H1 (cell line): ENCODE results near the gene MAGEB3. TPM values are rescaled to one million over a fixed set of nuclear protein-coding genes. Genes with fewer than 3 reads are reported as not detected.

Source experiments
- CTCF ChIA-PET: fragments of 300-600 bp; sonication (Branson Sonifier 250); formaldehyde crosslinking; loops from one replicate; lab custom pipeline; 2021; ENCODE audit not compliant: partially characterized antibody; lab: Charles Lee
- POLR2A ChIA-PET: fragments of 300-600 bp; sonication (Branson Sonifier 250); formaldehyde crosslinking; loops from one replicate; lab custom pipeline; 2021; ENCODE audit warnings: inconsistent platforms; ENCODE audit not compliant: partially characterized antibody; lab: Charles Lee
- DNase-seq, 2 experiments: peaks; one replicate each; pipeline versions ENCODE4 v3.0.0 to v3.0.0-alpha.2; 2010 to 2022; ENCODE audit warnings: low spot score in 2 of 2, low read depth in 1 of 2, mixed read lengths in 1 of 2
- FAIRE-seq: peaks from 2 replicates; lab custom pipeline; 2011; peaks lifted over from hg19 to GRCh38; lab: Jason Lieb, UNC
- H2AFZ ChIP-seq: 2 replicates; pipeline ENCODE4 v1.8.1; 2012; ENCODE audit warnings: low read length, inconsistent platforms
- H2AK5ac ChIP-seq: 2 replicates; pipeline ENCODE4 v1.6.1; 2013; ENCODE audit warnings: low read depth, low read length
- H2BK120ac ChIP-seq: replicated peaks from 2 replicates; pipeline ENCODE3; 2013; ENCODE audit warnings: low read depth, low read length, inconsistent platforms
- H2BK12ac ChIP-seq: 2 replicates; pipeline ENCODE4 v1.6.1; 2013; ENCODE audit warnings: low read depth, low read length
- H2BK15ac ChIP-seq: 2 replicates; pipeline ENCODE4 v1.6.1; 2013; ENCODE audit warnings: low read length
- H2BK20ac ChIP-seq: 2 replicates; pipeline ENCODE4 v1.6.1; 2013; ENCODE audit warnings: low read length
- H2BK5ac ChIP-seq: 2 replicates; pipeline ENCODE4 v1.6.1; 2013; ENCODE audit warnings: low read depth, low read length
- H3K14ac ChIP-seq: 2 replicates; pipeline ENCODE4 v1.6.1; 2013; ENCODE audit warnings: inconsistent platforms; ENCODE audit not compliant: insufficient read length
- H3K18ac ChIP-seq: 2 replicates; pipeline ENCODE4 v1.6.1; 2013; ENCODE audit warnings: low read length; ENCODE audit errors: extremely low read depth
- H3K23ac ChIP-seq: 2 replicates; pipeline ENCODE4 v1.6.1; 2013; ENCODE audit warnings: inconsistent platforms; ENCODE audit not compliant: insufficient read length
- H3K23me2 ChIP-seq: 2 replicates; pipeline ENCODE4 v1.6.1; 2013; ENCODE audit warnings: low read depth, low read length
- H3K27ac ChIP-seq: 2 replicates; pipeline ENCODE4 v1.6.1; 2011; ENCODE audit warnings: low read depth, low read length, inconsistent platforms
- H3K27me3 ChIP-seq, 4 experiments: replicated peaks in 1 of 4; 1 replicate in 1 of 4; 2 replicates in 3 of 4; pipeline versions ENCODE4 v1.6.1 to v1.8.1; 2011 to 2013; ENCODE audit warnings: low read length in 3 of 4, mild to moderate bottlenecking in 3 of 4, inconsistent platforms in 2 of 4, mixed read lengths in 2 of 4, moderate library complexity in 1 of 4; ENCODE audit not compliant: control insufficient read depth in 3 of 4, insufficient read depth in 3 of 4; ENCODE audit errors: extremely low read depth in 1 of 4
- H3K36me3 ChIP-seq, 4 experiments: 2 replicates each; pipeline versions ENCODE4 v1.6.1 to v1.8.1; 2011 to 2013; ENCODE audit warnings: mild to moderate bottlenecking in 4 of 4, low read length in 3 of 4, moderate library complexity in 2 of 4, control low read depth in 1 of 4, inconsistent platforms in 1 of 4; ENCODE audit not compliant: insufficient read depth in 4 of 4, control insufficient read depth in 2 of 4
- H3K4ac ChIP-seq: replicated peaks from 2 replicates; pipeline ENCODE3; 2013; ENCODE audit warnings: low read length, low read depth, mixed read lengths, inconsistent platforms; ENCODE audit not compliant: insufficient read length
- H3K4me1 ChIP-seq, 4 experiments: replicated peaks in 1 of 4; 1 replicate in 1 of 4; 2 replicates in 3 of 4; pipeline versions ENCODE4 v1.6.1 to v1.8.1; 2011 to 2013; ENCODE audit warnings: low read length in 3 of 4, inconsistent platforms in 2 of 4, mixed read lengths in 1 of 4; ENCODE audit not compliant: insufficient read depth in 4 of 4, control insufficient read depth in 3 of 4
- H3K4me2 ChIP-seq, 2 experiments: 2 replicates each; pipeline versions ENCODE4 v1.6.1 to v1.8.1; 2011 to 2013; ENCODE audit warnings: low read depth in 2 of 2, low read length in 2 of 2, control low read depth in 1 of 2, inconsistent platforms in 1 of 2, mild to moderate bottlenecking in 1 of 2; ENCODE audit not compliant: insufficient read depth in 1 of 2
- H3K4me3 ChIP-seq, 4 experiments: fragments of 200-600, 300-600 bp in 1 of 4; sonication (generic), shearing (Covaris generic), sonication (Bioruptor Twin) in 1 of 4; 2 replicates each; pipeline versions ENCODE4 v1.5.1 to v1.8.1; 2011 to 2016; ENCODE audit warnings: low read length in 4 of 4, low read depth in 3 of 4, control low read depth in 2 of 4, inconsistent platforms in 2 of 4, mild to moderate bottlenecking in 2 of 4, mixed read lengths in 1 of 4, moderate library complexity in 1 of 4; ENCODE audit not compliant: insufficient read depth in 2 of 4; ENCODE audit errors: extremely low read depth in 1 of 4
- H3K56ac ChIP-seq: replicated peaks from 2 replicates; pipeline ENCODE3; 2013; ENCODE audit warnings: low read depth, mild to moderate bottlenecking, mixed read lengths, low read length, inconsistent platforms; ENCODE audit not compliant: insufficient read length
- H3K79me1 ChIP-seq: 2 replicates; pipeline ENCODE4 v1.6.1; 2013; ENCODE audit warnings: low read depth, low read length, control low read depth
- H3K79me2 ChIP-seq, 2 experiments: 2 replicates each; pipeline versions ENCODE4 v1.6.1 to v1.8.1; 2012 to 2013; ENCODE audit warnings: low read length in 2 of 2, mild to moderate bottlenecking in 2 of 2, inconsistent platforms in 1 of 2; ENCODE audit not compliant: insufficient read depth in 2 of 2, control insufficient read depth in 1 of 2
- H3K9ac ChIP-seq, 4 experiments: replicated peaks in 1 of 4; 1 replicate in 1 of 4; 2 replicates in 3 of 4; pipeline versions ENCODE4 v1.6.1 to v1.8.1; 2011 to 2013; ENCODE audit warnings: low read depth in 3 of 4, low read length in 3 of 4, control low read depth in 2 of 4, mild to moderate bottlenecking in 2 of 4, moderate library complexity in 2 of 4, inconsistent platforms in 1 of 4; ENCODE audit errors: extremely low read depth in 1 of 4
- H3K9me3 ChIP-seq, 2 experiments: 2 replicates each; pipeline versions ENCODE4 v1.6.1 to v1.8.1; 2012 to 2013; ENCODE audit warnings: mild to moderate bottlenecking in 2 of 2, moderate library complexity in 2 of 2, control low read depth in 1 of 2, inconsistent platforms in 1 of 2, low read depth in 1 of 2, low read length in 1 of 2, mixed read lengths in 1 of 2; ENCODE audit not compliant: insufficient read depth in 2 of 2
- H4K20me1 ChIP-seq, 2 experiments: replicated peaks in 1 of 2; 2 replicates each; pipeline versions ENCODE3 to v1.8.1; 2011 to 2013; ENCODE audit warnings: inconsistent platforms in 2 of 2, low read length in 2 of 2, mild to moderate bottlenecking in 1 of 2; ENCODE audit not compliant: insufficient read depth in 2 of 2, control insufficient read depth in 1 of 2
- H4K5ac ChIP-seq: 2 replicates; pipeline ENCODE4 v1.6.1; 2013; ENCODE audit warnings: low read length, low read depth, mixed read lengths, inconsistent platforms; ENCODE audit not compliant: insufficient read length
- H4K8ac ChIP-seq: 2 replicates; pipeline ENCODE4 v1.8.0; 2013; ENCODE audit warnings: mild to moderate bottlenecking, moderate library complexity, low read length, inconsistent platforms; ENCODE audit not compliant: insufficient read depth; ENCODE audit errors: extremely low read depth
- H4K91ac ChIP-seq: replicated peaks from 2 replicates; pipeline ENCODE3; 2013; ENCODE audit warnings: low read length, mixed read lengths, inconsistent platforms; ENCODE audit not compliant: insufficient read length
- CTCF ChIP-seq, 3 experiments: IDR thresholded peaks; 1 replicate in 2 of 3; 2 replicates in 1 of 3; pipeline versions ENCODE4 v1.5.1 to v1.6.1; 2011; ENCODE audit warnings: low read length in 3 of 3, mild to moderate bottlenecking in 3 of 3, inconsistent platforms in 2 of 3, low read depth in 1 of 3, moderate library complexity in 1 of 3; ENCODE audit not compliant: insufficient read depth in 1 of 3; ENCODE audit errors: control extremely low read depth in 1 of 3
- EP300 ChIP-seq, 2 experiments: IDR thresholded peaks; 1 replicate in 1 of 2; 2 replicates in 1 of 2; pipeline ENCODE4 v1.6.1; 2011 to 2012; ENCODE audit warnings: low read depth in 2 of 2, low read length in 2 of 2, mild to moderate bottlenecking in 2 of 2, borderline replicate concordance in 1 of 2, inconsistent platforms in 1 of 2, moderate library complexity in 1 of 2
- HDAC6 ChIP-seq: IDR thresholded peaks from one replicate; pipeline ENCODE4 v1.7.1; 2012; ENCODE audit warnings: low read depth, mild to moderate bottlenecking, inconsistent platforms, low read length, moderate library complexity
- KDM5A ChIP-seq: fragments of 200-600 bp; IDR thresholded peaks from 2 replicates; pipeline ENCODE4 v1.7.1; 2012; ENCODE audit warnings: mild to moderate bottlenecking, low read length, inconsistent platforms, mixed read lengths
- NANOG ChIP-seq: IDR thresholded peaks from 2 replicates; pipeline ENCODE4 v1.6.1; 2011; ENCODE audit warnings: low read length, low read depth, mild to moderate bottlenecking, inconsistent platforms; ENCODE audit not compliant: insufficient read depth, poor library complexity, severe bottlenecking
- PHF8 ChIP-seq: fragments of 200-600 bp; sonication (generic); conservative IDR thresholded peaks from 2 replicates; pipeline ENCODE4 v1.7.1; 2012; ENCODE audit warnings: low read depth, mild to moderate bottlenecking, inconsistent platforms, low read length, moderate library complexity
- RAD21 ChIP-seq, 2 experiments: IDR thresholded peaks in 1 of 2; conservative IDR thresholded peaks in 1 of 2; 2 replicates each; pipeline ENCODE4 v1.6.1; 2011; ENCODE audit warnings: low read depth in 2 of 2, low read length in 2 of 2, improper control_type of control experiment in 1 of 2, inconsistent platforms in 1 of 2, mild to moderate bottlenecking in 1 of 2, moderate library complexity in 1 of 2
- SIN3A ChIP-seq, 2 experiments: IDR thresholded peaks in 1 of 2; conservative IDR thresholded peaks in 1 of 2; 2 replicates each; pipeline ENCODE4 v1.6.1; 2011 to 2012; ENCODE audit warnings: low read length in 2 of 2, improper control_type of control experiment in 1 of 2, low read depth in 1 of 2, mild to moderate bottlenecking in 1 of 2
- SIX5 ChIP-seq: IDR thresholded peaks from 2 replicates; pipeline ENCODE4 v1.6.1; 2011; ENCODE audit warnings: mild to moderate bottlenecking, low read depth, low read length
- SP4 ChIP-seq: IDR thresholded peaks from 2 replicates; pipeline ENCODE4 v1.6.1; 2012; ENCODE audit warnings: low read length, inconsistent platforms
- WGBS, 2 experiments: shearing (Covaris generic) in 1 of 2; methylation state at CpG; one replicate each; pipeline versions ENCODE4 v1.1.6 to v1.1.7; 2013 to 2015; ENCODE audit warnings: low lambda C conversion rate in 2 of 2, mixed read lengths in 2 of 2, inconsistent platforms in 1 of 2, low coverage in 1 of 2, missing lambda C conversion rate in 1 of 2; ENCODE audit not compliant: insufficient replicate concordance in 2 of 2, insufficient coverage in 1 of 2, insufficient read length in 1 of 2; ENCODE audit errors: extremely low coverage in 1 of 2, missing lambda C conversion rate in 1 of 2; 5-methylcytosine and 5-hydroxymethylcytosine counted together
- polyA plus RNA-seq, 7 experiments: library from polyadenylated mRNA; depleted of rRNA in 3 of 7; stranded (reverse) in 5 of 7; unstranded in 2 of 7; fragments of >200 nt in 5 of 7; fragments of 200-250 nt in 2 of 7; gene quantifications; 1 replicate in 5 of 7; 2 replicates in 1 of 7; 4 replicates in 1 of 7; pipeline versions ENCODE4 v1.2.1 to v1.2.3, GENCODE V29; 2011 to 2013; ENCODE audit warnings: missing spikeins in 2 of 7, mixed read lengths in 2 of 7
- total RNA-seq: library from RNA; stranded (reverse); fragmentation: NEBNext Ultra II Directional; extraction: Animal tissue kit (Norgen Biotek cat#: 25700); gene quantifications from 2 replicates; pipeline ENCODE4 v1.2.1, GENCODE V29; 2021

MAGEB3 gene
- total and polyA plus RNA-seq, 2 of the 8 experiments (the other 6 are each of a cell fraction or from before 2014, with no cell fraction given): not detected

- WGBS, 2 experiments: 38% methylated on average over 1 of the region's 1 CpG; no CpG with 5 or more reads in 1 of the 2 experiments
- no peak overlapping the region for H2BK120ac ChIP-seq
- no peak overlapping the region for H3K56ac ChIP-seq
- no peak overlapping the region for H2BK20ac ChIP-seq
- no peaks in the 10 kb centered on the region for H3K27me3 ChIP-seq
- no peak for DNase-seq
- no peak overlapping the region for H2BK5ac ChIP-seq
- no peak overlapping the region for H2BK12ac ChIP-seq
- no peak overlapping the region for H3K4me2 ChIP-seq
- no peak overlapping the region for H3K27ac ChIP-seq
- no peaks in the 10 kb centered on the region for H3K4me1 ChIP-seq
- H3K23me2 ChIP-seq: no peaks in the 10 kb centered on the region
- peak; percentile 32 for FAIRE-seq
- H3K23ac ChIP-seq: no peak overlapping the region
- H3K4ac ChIP-seq: no peak overlapping the region
- no peak overlapping the region for H3K9ac ChIP-seq
- no peak overlapping the region for H4K8ac ChIP-seq
- H2AK5ac ChIP-seq: no peak overlapping the region
- no peaks in the 10 kb centered on the region for H3K36me3 ChIP-seq
- POLR2A ChIA-PET: no interaction called here
- no peaks in the 10 kb centered on the region for H3K79me2 ChIP-seq
- CTCF ChIA-PET: interaction anchor here (0.6 to 1.0 kb wide), 4 partner anchors 13 to 660 kb away, joined by 3 to 9 read pairs (median 4); no protein-coding TSS in a partner anchor
- H4K20me1 ChIP-seq: no peaks in the 10 kb centered on the region
- no peak overlapping the region for H2AFZ ChIP-seq
- H3K18ac ChIP-seq: no peak overlapping the region
- no peak overlapping the region for H3K14ac ChIP-seq
- H4K5ac ChIP-seq: no peak overlapping the region
- no peak overlapping the region for H4K91ac ChIP-seq
- H2BK15ac ChIP-seq: no peak overlapping the region
- H3K9me3 ChIP-seq: no peaks in the 10 kb centered on the region
- no peaks in the 10 kb centered on the region for H3K79me1 ChIP-seq
- H3K4me3 ChIP-seq: no peak overlapping the region
- TF ChIP-seq EP300 (IDR thresholded peaks at IDR 0.05; ENCODE audit: borderline replicate concordance in 1 of 2, low read depth in 2 of 2, low read length in 2 of 2): no peak
- TF ChIP-seq CTCF (IDR thresholded peaks at IDR 0.05; ENCODE audit: control extremely low read depth in 1 of 3, insufficient read depth in 1 of 3, low read depth in 1 of 3, low read length in 3 of 3): peak in 2 of 3 experiments; percentile 15 to 16; a peak in 2 of 4 replicates
- TF ChIP-seq SIX5: no peak
- peak; percentile 54 to 57 for TF ChIP-seq RAD21 (IDR thresholded peaks at IDR 0.05 in 1 of 2, conservative IDR thresholded peaks at IDR 0.05 in 1 of 2; ENCODE audit: low read depth in 2 of 2, low read length in 2 of 2)
- no peak for TF ChIP-seq NANOG
- no peak for TF ChIP-seq SIN3A (conservative IDR thresholded peaks at IDR 0.05 in 1 of 2, IDR thresholded peaks at IDR 0.05 in 1 of 2; ENCODE audit: low read depth in 1 of 2, low read length in 2 of 2)
- no peak for TF ChIP-seq PHF8
- TF ChIP-seq KDM5A: no peak
- no peak for TF ChIP-seq HDAC6
- TF ChIP-seq SP4: no peak
Observed at GRCh38 chrX:30275498-30275897, 45.0 kb downstream of the MAGEB3 start.
